ENCODE data around the gene RSRP1.
"Not testable (repeated sequence)": the region's sequence is repeated elsewhere in the genome, so short reads cannot be mapped to it uniquely, and the experiment has no call there.

RSRP1 gene

GRCh38 chr1:25247024-25247828, at the start of gene RSRP1:
Gene RSRP1 (minus strand): TSS chr1:25247454. CDS start chr1:25246963, 491 bp downstream.
- DNase-seq, result peak; percentile 92

GRCh38 chr1:25296501-25296900, 49.2 kb upstream of the RSRP1 start:
- DNase-seq, result not testable (repeated sequence)

- not testable (repeated sequence) for DNase-seq
These were observed 47.9 kb upstream of the RSRP1 start for GRCh38 chr1:25294889-25295826.

- DNase-seq, result not testable (repeated sequence)
These were observed 46.2 kb upstream of the RSRP1 start for GRCh38 chr1:25293426-25293825.

GRCh38 chr1:25290043-25290442, 42.8 kb upstream of the RSRP1 start:
- DNase-seq, result not testable (repeated sequence)

- DNase-seq, result not testable (repeated sequence)
These were observed 41.4 kb upstream of the RSRP1 start for GRCh38 chr1:25288573-25289101.

GRCh38 chr1:25287164-25287563, 39.9 kb upstream of the RSRP1 start:
- DNase-seq, result not testable (repeated sequence)

GRCh38 chr1:25285862-25286261, 38.6 kb upstream of the RSRP1 start:
- not testable (repeated sequence) for DNase-seq

GRCh38 chr1:25279693-25280111, 32.4 kb upstream of the RSRP1 start:
- DNase-seq, result not testable (repeated sequence)

- not testable (repeated sequence) for DNase-seq
These were observed 31.5 kb upstream of the RSRP1 start for GRCh38 chr1:25278790-25279189.

GRCh38 chr1:25278358-25278757, 31.1 kb upstream of the RSRP1 start:
- DNase-seq, result not testable (repeated sequence)

GRCh38 chr1:25277295-25277694, 30.0 kb upstream of the RSRP1 start:
- DNase-seq, result not testable (repeated sequence)

- DNase-seq, result not testable (repeated sequence)
These were observed 28.4 kb upstream of the RSRP1 start for GRCh38 chr1:25275648-25276047.

- not testable (repeated sequence) for DNase-seq
These were observed 25.0 kb upstream of the RSRP1 start, which contains the start of gene RHD for GRCh38 chr1:25272238-25272637. Gene RHD (plus strand): TSS chr1:25272509. CDS start chr1:25272548, 39 bp downstream.

- DNase-seq, result not testable (repeated sequence)
These were observed 21.0 kb upstream of the RSRP1 start for GRCh38 chr1:25268143-25268760.

GRCh38 chr1:25267288-25268142, 20.3 kb upstream of the RSRP1 start:
- peak; percentile 39 for DNase-seq

GRCh38 chr1:25266554-25267287, 19.5 kb upstream of the RSRP1 start:
- DNase-seq, result not testable (repeated sequence)

- not testable (repeated sequence) for DNase-seq
These were observed 13.1 kb upstream of the RSRP1 start for GRCh38 chr1:25260336-25260735.

- not testable (repeated sequence) for DNase-seq
These were observed 12.6 kb upstream of the RSRP1 start for GRCh38 chr1:25259813-25260212.

GRCh38 chr1:25257196-25257595, 9.9 kb upstream of the RSRP1 start:
- no peak for DNase-seq

GRCh38 chr1:25256578-25256965, 9.3 kb upstream of the RSRP1 start:
- DNase-seq, result no peak
